Cardiac septum (tissue), 1 donor: ENCODE data around the gene FPR1. TPM values are rescaled to one million over a fixed set of nuclear protein-coding genes. Genes with fewer than 3 reads are reported as not detected.

Experiments
- total RNA-seq: library from RNA; stranded (reverse); fragmentation: NEBNext Ultra II Directional; extraction: Animal tissue kit (Norgen Biotek cat#: 25700); gene quantifications from one replicate; pipeline ENCODE4 v1.2.1, GENCODE V29; 2021
- donor health status: DM: no; HTN: no; CAD: no.

The FPR1 gene
- total RNA-seq, 1 donor from 2014 or later, result 5.4 TPM

Other genes starting within 250 kb of the FPR1 start
- gene SIGLEC6, start 220.2 kb downstream of the FPR1 start, total RNA-seq, result 0.22 TPM
- 7.8 TPM for gene ZNF175, start 180.6 kb downstream of the FPR1 start, total RNA-seq
- 0.94 TPM for gene SIGLEC5, start 121.5 kb downstream of the FPR1 start, total RNA-seq
- gene SIGLEC14, start 105.1 kb downstream of the FPR1 start, total RNA-seq, result 1.2 TPM
- 14.7 TPM for gene SPACA6, start 58.5 kb downstream of the FPR1 start, total RNA-seq
- 0.54 TPM for gene HAS1, start 27.9 kb downstream of the FPR1 start, total RNA-seq
- gene FPR2, start 9.3 kb upstream of the FPR1 start, total RNA-seq, result 1.4 TPM
- gene FPR3, start 43.3 kb upstream of the FPR1 start, total RNA-seq, result 3.2 TPM
- gene ZNF577, start 136.1 kb upstream of the FPR1 start, total RNA-seq, result 9.4 TPM
- 8.6 TPM for gene ZNF649, start 153.1 kb upstream of the FPR1 start, total RNA-seq
- gene ZNF613, start 175.6 kb upstream of the FPR1 start, total RNA-seq, result 3.8 TPM
- 8.2 TPM for gene ZNF350, start 235.0 kb upstream of the FPR1 start, total RNA-seq